GM12892 (cell line): Measurements from ENCODE around the gene POLR2B.

Experiments used
- POLR2A ChIP-seq: IDR thresholded peaks from 2 replicates; pipeline ENCODE4 v1.6.1; 2011; ENCODE audit warnings: low read depth, low read length, control low read depth
- POLR2AphosphoS5 ChIP-seq: IDR thresholded peaks from 2 replicates; pipeline ENCODE4 v1.6.1; 2011; ENCODE audit warnings: low read depth, low read length, control low read depth
- TAF1 ChIP-seq: IDR thresholded peaks from 2 replicates; pipeline ENCODE4 v1.6.1; 2011; ENCODE audit warnings: low read depth, mild to moderate bottlenecking, control low read depth, low read length, borderline replicate concordance

DNA sequence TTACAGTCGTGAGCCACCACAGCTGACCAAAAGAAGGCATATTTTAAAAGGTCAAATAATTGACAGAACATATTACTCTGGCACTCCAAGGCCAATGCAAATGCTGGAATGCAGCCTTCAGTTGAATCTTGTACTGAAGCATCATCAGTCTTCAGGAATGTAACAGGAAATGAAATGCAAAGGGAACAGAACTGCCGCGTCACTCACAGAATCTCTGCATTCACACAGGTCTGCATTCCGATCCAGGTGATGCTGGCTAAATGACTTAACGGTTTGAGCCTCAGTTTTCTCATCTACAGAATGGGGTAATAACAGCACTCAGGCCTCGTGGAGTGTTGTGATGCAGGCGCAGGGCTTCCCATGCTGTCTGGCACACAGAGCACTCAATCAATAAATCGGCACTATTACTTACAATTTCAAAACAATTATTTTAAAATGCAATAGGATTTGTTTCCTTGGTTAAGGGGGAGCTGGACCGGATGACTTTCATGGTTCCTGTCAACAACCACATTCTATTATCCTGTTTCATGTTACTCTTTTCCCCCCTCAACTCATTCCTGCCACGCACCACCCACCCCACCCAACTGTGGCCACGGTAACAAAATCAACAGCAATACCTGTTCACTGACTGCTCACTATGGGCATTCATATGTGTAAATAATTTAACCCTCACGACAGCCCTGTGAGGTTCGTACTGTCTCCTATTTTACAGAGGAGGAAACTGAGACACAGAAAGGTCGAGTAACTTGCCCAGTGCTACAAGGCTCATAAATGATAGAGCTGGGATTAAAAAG is 99.1 kb downstream of the POLR2B start:
- no peak for TF ChIP-seq POLR2A
- no peak for TF ChIP-seq POLR2AphosphoS5
- TF ChIP-seq TAF1, result no peak
